H1 (cell line): Measurements from ENCODE around the gene PLA1A. TPM values are rescaled to one million over a fixed set of nuclear protein-coding genes. Genes with fewer than 3 reads are reported as not detected.

Experiments
- CBX8 ChIP-seq: fragments of 300-800, 300-1000 bp; sonication (generic); IDR thresholded peaks from 2 replicates; pipeline ENCODE4 v1.7.1; 2016; ENCODE audit warnings: low read depth, low read length, borderline replicate concordance
- CREB1 ChIP-seq: IDR thresholded peaks from 2 replicates; pipeline ENCODE4 v1.6.1; 2012; ENCODE audit warnings: inconsistent platforms
- NANOG ChIP-seq: IDR thresholded peaks from 2 replicates; pipeline ENCODE4 v1.6.1; 2011; ENCODE audit warnings: low read length, low read depth, mild to moderate bottlenecking, inconsistent platforms; ENCODE audit not compliant: insufficient read depth, poor library complexity, severe bottlenecking
- TEAD4 ChIP-seq: IDR thresholded peaks from 2 replicates; pipeline ENCODE4 v1.6.1; 2012; ENCODE audit warnings: low read depth, low read length, inconsistent platforms, mixed read lengths
- polyA plus RNA-seq, 7 experiments: library from polyadenylated mRNA; depleted of rRNA in 3 of 7; stranded (reverse) in 5 of 7; unstranded in 2 of 7; fragments of >200 nt in 5 of 7; fragments of 200-250 nt in 2 of 7; gene quantifications; 1 replicate in 5 of 7; 2 replicates in 1 of 7; 4 replicates in 1 of 7; pipeline versions ENCODE4 v1.2.1 to v1.2.3, GENCODE V29; 2011 to 2013; ENCODE audit warnings: missing spikeins in 2 of 7, mixed read lengths in 2 of 7
- total RNA-seq: library from RNA; stranded (reverse); fragmentation: NEBNext Ultra II Directional; extraction: Animal tissue kit (Norgen Biotek cat#: 25700); gene quantifications from 2 replicates; pipeline ENCODE4 v1.2.1, GENCODE V29; 2021
- TF ChIP-seq, protein P1 (sequence below): fragments of 300-600 bp; sonication (generic); IDR thresholded peaks from 2 replicates; pipeline ENCODE4 v1.7.1; 2012; ENCODE audit warnings: low read length, moderate library complexity, mild to moderate bottlenecking, inconsistent platforms; ENCODE audit not compliant: insufficient replicate concordance

Gene PLA1A
- total and polyA plus RNA-seq, 2 of the 8 experiments (the other 6 are each of a cell fraction or from before 2014, with no cell fraction given), result not detected

DNA sequence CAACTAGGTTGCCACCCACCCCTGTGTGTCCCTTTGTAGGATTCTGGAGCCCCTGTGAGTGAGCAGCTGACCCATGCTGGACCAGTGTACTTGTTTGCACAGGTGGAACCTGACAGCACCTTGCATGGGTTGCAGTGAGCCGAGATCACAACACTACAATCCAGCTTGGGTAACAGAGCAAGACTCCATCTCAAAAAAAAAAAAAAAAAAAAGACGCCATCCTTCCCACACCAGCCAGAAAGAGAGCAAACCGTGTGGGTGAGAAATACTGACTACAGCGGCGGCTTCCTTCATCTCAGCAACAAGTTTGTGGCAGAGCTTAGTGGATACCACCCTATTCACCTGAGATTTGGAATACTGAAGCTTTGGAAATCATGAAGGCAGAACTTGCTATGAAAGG lies 37.5 kb upstream of the PLA1A start (continued):
- TF ChIP-seq, protein P1, sequence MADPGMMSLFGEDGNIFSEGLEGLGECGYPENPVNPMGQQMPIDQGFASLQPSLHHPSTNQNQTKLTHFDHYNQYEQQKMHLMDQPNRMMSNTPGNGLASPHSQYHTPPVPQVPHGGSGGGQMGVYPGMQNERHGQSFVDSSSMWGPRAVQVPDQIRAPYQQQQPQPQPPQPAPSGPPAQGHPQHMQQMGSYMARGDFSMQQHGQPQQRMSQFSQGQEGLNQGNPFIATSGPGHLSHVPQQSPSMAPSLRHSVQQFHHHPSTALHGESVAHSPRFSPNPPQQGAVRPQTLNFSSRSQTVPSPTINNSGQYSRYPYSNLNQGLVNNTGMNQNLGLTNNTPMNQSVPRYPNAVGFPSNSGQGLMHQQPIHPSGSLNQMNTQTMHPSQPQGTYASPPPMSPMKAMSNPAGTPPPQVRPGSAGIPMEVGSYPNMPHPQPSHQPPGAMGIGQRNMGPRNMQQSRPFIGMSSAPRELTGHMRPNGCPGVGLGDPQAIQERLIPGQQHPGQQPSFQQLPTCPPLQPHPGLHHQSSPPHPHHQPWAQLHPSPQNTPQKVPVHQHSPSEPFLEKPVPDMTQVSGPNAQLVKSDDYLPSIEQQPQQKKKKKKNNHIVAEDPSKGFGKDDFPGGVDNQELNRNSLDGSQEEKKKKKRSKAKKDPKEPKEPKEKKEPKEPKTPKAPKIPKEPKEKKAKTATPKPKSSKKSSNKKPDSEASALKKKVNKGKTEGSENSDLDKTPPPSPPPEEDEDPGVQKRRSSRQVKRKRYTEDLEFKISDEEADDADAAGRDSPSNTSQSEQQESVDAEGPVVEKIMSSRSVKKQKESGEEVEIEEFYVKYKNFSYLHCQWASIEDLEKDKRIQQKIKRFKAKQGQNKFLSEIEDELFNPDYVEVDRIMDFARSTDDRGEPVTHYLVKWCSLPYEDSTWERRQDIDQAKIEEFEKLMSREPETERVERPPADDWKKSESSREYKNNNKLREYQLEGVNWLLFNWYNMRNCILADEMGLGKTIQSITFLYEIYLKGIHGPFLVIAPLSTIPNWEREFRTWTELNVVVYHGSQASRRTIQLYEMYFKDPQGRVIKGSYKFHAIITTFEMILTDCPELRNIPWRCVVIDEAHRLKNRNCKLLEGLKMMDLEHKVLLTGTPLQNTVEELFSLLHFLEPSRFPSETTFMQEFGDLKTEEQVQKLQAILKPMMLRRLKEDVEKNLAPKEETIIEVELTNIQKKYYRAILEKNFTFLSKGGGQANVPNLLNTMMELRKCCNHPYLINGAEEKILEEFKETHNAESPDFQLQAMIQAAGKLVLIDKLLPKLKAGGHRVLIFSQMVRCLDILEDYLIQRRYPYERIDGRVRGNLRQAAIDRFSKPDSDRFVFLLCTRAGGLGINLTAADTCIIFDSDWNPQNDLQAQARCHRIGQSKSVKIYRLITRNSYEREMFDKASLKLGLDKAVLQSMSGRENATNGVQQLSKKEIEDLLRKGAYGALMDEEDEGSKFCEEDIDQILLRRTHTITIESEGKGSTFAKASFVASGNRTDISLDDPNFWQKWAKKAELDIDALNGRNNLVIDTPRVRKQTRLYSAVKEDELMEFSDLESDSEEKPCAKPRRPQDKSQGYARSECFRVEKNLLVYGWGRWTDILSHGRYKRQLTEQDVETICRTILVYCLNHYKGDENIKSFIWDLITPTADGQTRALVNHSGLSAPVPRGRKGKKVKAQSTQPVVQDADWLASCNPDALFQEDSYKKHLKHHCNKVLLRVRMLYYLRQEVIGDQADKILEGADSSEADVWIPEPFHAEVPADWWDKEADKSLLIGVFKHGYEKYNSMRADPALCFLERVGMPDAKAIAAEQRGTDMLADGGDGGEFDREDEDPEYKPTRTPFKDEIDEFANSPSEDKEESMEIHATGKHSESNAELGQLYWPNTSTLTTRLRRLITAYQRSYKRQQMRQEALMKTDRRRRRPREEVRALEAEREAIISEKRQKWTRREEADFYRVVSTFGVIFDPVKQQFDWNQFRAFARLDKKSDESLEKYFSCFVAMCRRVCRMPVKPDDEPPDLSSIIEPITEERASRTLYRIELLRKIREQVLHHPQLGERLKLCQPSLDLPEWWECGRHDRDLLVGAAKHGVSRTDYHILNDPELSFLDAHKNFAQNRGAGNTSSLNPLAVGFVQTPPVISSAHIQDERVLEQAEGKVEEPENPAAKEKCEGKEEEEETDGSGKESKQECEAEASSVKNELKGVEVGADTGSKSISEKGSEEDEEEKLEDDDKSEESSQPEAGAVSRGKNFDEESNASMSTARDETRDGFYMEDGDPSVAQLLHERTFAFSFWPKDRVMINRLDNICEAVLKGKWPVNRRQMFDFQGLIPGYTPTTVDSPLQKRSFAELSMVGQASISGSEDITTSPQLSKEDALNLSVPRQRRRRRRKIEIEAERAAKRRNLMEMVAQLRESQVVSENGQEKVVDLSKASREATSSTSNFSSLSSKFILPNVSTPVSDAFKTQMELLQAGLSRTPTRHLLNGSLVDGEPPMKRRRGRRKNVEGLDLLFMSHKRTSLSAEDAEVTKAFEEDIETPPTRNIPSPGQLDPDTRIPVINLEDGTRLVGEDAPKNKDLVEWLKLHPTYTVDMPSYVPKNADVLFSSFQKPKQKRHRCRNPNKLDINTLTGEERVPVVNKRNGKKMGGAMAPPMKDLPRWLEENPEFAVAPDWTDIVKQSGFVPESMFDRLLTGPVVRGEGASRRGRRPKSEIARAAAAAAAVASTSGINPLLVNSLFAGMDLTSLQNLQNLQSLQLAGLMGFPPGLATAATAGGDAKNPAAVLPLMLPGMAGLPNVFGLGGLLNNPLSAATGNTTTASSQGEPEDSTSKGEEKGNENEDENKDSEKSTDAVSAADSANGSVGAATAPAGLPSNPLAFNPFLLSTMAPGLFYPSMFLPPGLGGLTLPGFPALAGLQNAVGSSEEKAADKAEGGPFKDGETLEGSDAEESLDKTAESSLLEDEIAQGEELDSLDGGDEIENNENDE, result no peak
- no peak for TF ChIP-seq TEAD4
- TF ChIP-seq CREB1, result no peak
- no peak for TF ChIP-seq NANOG
- no peak for TF ChIP-seq CBX8
